ENCODE measurements around the gene UPF2. TPM values are rescaled to one million over a fixed set of nuclear protein-coding genes. Genes with fewer than 3 reads are reported as not detected.

Gene UPF2
- total RNA-seq, 4 donors from 2014 or later = 23.7 to 27.3 (median 24.7) TPM

DNA sequence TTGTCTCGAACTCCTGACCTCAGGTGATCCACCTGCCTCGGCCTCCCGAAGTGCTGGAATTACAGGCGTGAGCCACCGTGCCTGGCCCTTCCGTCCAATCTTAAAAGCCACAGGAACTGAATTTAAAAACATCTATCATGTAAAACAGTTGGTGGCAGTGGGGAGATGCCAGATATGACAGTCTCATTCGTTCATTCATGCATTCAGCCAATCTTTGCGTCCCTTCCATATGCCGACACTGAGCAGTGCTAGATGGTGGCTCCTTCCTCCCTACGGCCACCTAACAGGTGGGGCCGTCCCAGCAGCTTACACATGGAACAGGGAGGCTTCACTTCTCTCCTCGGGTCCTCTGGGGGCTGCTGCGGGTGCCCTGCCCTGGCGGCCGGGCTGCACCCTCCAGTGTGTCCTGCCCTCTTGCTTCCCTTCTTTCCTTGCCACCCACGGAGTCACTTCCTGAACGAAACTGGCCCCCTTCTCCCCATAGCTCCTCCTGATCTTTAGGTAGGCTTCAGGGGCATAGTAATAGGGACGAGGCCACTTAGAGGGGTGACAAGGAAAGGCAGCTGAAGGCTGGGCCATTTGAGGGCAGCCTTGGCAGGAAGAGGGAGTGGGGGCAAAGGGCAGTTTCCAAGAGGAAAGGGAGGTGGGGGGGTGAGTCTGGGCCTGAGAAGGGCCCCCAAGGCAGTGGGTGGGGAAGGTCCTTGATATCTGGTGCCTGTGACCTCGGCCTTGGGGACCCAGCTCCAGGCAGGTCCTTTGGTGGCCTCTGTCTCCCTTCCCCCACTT, 165.6 kb downstream of the UPF2 start:
- 92 to 95% methylated on average over 19 of the region's 19 CpGs for WGBS, 2 donors
- no peaks in the 10 kb centered on the region for H3K27me3 ChIP-seq
- peak overlapping the region in 2 of 4 donors; percentile 42 to 83 for H3K27ac ChIP-seq
- no peaks in the 10 kb centered on the region for H3K9me3 ChIP-seq
- no peak overlapping the region for H3K4me3 ChIP-seq
- H3K4me1 ChIP-seq = peaks cover 0 to 44% (median 23%) of the 10 kb centered on the region in 4 donors
- DNase-seq (ENCODE audit: low spot score in 2 of 2) = no peak
- H3K36me3 ChIP-seq = no peaks in the 10 kb centered on the region
- TF ChIP-seq EP300 (IDR thresholded peaks at IDR 0.05) = no peak
- TF ChIP-seq, protein P1, sequence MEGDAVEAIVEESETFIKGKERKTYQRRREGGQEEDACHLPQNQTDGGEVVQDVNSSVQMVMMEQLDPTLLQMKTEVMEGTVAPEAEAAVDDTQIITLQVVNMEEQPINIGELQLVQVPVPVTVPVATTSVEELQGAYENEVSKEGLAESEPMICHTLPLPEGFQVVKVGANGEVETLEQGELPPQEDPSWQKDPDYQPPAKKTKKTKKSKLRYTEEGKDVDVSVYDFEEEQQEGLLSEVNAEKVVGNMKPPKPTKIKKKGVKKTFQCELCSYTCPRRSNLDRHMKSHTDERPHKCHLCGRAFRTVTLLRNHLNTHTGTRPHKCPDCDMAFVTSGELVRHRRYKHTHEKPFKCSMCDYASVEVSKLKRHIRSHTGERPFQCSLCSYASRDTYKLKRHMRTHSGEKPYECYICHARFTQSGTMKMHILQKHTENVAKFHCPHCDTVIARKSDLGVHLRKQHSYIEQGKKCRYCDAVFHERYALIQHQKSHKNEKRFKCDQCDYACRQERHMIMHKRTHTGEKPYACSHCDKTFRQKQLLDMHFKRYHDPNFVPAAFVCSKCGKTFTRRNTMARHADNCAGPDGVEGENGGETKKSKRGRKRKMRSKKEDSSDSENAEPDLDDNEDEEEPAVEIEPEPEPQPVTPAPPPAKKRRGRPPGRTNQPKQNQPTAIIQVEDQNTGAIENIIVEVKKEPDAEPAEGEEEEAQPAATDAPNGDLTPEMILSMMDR (IDR thresholded peaks at IDR 0.05) = no peak
- TF ChIP-seq POLR2A (IDR thresholded peaks at IDR 0.05) = no peak

DNA sequence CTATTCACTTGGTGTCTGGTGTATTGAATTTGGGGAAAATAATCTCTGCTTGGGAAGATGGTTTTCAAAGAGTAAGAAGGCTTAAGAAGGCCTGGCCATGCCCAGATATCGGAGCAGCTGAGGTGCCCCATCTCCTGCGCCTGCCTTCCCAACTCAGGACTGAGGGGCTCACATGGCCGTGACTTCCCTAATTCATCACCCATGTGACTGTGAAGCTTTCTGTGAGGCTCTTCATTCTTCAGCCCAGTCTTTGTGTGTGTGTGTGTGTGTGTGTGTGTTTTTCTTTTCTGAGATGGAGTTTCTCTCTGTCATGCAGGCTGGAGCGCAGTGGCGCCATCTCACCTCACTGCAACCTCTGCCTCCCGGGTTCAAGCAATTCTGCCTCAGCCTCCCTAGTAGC, 166.3 kb downstream of the UPF2 start:
- Histone ChIP-seq H3K36me3 (no peaks in the 10 kb centered on the region), H3K27ac (peak overlapping the region in 3 of 4 donors; percentile 24 to 83 (median 73)), H3K9me3 (no peaks in the 10 kb centered on the region), H3K4me1 (peaks cover 0 to 38% (median 23%) of the 10 kb centered on the region in 4 donors), H3K27me3 (no peaks in the 10 kb centered on the region), H3K4me3 (no peak overlapping the region)
- DNase-seq (ENCODE audit: low spot score in 2 of 2) = no peak
- 87 to 92% methylated on average over 6 of the region's 6 CpGs for WGBS, 2 donors
- TF ChIP-seq EP300 (IDR thresholded peaks at IDR 0.05) = no peak
- TF ChIP-seq, protein P1 (IDR thresholded peaks at IDR 0.05) = no peak
- no peak for TF ChIP-seq POLR2A (IDR thresholded peaks at IDR 0.05)

DNA sequence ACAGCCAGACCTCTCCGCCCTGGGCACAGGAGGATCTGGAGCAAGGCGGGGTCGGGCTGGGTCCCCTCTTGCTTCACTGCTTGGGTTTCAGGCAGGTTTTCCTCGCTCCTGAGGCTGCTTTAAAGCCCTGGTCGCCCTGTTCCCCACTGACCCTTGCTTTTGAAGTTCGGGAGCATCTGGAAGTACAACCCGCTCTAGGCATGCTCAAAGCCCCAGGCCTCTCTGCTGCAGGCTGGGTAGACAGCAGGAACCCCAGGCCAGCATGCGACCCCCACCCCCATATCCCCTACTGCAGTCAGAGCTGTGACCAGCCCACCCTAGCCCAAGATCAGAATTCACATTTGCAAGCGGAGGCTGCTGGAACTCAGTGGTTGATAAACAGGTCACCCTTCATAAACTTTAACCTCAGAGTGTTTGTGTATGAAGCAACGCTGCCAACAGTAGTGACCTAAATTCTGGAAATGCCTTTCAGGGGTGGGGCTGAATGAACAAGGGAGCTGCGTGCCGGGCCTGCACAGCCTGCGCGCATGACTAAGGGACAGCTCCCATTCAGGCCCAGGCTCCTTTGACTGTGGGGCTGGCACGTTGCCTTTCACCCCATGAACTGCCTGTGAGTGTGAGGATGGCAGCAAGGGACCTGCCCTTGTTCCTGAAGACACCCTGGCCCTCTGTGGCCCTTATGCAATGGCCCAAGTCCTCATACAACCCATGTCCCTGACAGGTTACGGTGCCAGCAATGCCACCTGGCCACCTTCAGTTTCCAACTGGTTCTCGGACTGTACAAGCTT, 166.9 kb downstream of the UPF2 start:
- no peaks in the 10 kb centered on the region for H3K9me3 ChIP-seq
- no peaks in the 10 kb centered on the region for H3K36me3 ChIP-seq
- H3K27me3 ChIP-seq = no peaks in the 10 kb centered on the region
- no peak overlapping the region for H3K4me3 ChIP-seq
- TF ChIP-seq EP300 (IDR thresholded peaks at IDR 0.05) (peak; percentile 16 to 77), POLR2A (IDR thresholded peaks at IDR 0.05) (no peak)
- TF ChIP-seq, protein P1 (IDR thresholded peaks at IDR 0.05) = no peak
- DNase-seq (ENCODE audit: low spot score in 2 of 2) = peak; percentile 72
- peak overlapping the region; percentile 24 to 83 (median 53) for H3K27ac ChIP-seq
- 39 to 43% methylated on average over 13 to 17 of the region's 17 CpGs for WGBS, 2 donors
- H3K4me1 ChIP-seq = peaks cover 0 to 42% (median 23%) of the 10 kb centered on the region in 4 donors

DNA sequence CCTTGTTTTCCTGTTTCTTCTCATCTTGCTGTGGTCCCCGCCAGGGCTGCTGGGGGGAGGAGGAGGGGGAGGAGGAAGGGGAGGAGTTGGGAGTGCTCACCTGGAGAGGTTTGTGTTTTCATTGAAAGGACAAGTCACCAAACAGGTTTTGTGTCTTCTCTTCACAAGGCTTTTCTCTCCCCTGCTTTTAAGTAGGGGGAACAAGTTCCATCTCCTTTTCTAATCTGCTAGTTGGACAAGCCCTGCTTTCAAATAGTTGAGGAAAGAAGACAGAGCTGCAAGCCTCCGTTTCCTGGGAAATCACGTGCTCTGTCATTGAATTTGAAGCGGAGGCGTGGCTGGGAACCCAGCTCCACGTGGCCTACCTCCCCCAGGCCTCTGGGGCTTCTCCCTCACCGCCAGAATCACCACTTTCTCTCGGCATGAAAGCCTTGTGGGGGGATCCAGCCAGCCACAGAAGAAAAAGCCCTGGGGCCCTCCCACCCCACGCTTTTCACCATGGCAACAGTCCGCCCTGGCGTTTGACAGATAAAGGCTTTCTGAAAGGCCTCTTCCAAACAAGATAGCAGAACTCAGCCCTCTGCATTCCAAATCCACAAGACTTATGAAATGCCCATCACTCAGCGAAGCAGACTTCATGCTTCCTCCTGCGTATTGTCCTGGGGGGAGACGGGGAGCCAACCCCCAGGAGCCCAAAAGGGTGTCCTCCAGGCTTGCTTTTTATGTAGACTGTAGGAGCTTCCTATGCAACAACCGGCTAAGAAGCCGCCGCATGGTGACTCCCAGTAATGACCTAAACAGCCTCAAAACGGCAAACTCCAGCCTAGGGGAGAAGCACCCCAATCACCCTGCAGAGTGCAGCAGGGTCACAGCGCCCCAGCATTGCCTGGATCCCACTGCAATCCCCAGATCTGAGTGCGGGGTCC, 167.8 kb downstream of the UPF2 start:
- 19 to 25% methylated on average over 19 to 20 of the region's 20 CpGs for WGBS, 2 donors
- H3K9me3 ChIP-seq = no peaks in the 10 kb centered on the region
- peaks cover 0 to 49% (median 26%) of the 10 kb centered on the region in 4 donors for H3K4me1 ChIP-seq
- no peaks in the 10 kb centered on the region for H3K27me3 ChIP-seq
- H3K4me3 ChIP-seq = no peak overlapping the region
- peak overlapping the region; percentile 24 to 83 (median 53) for H3K27ac ChIP-seq
- peaks cover 0 to 8% (median 0%) of the 10 kb centered on the region in 3 donors for H3K36me3 ChIP-seq
- TF ChIP-seq, protein P1 (IDR thresholded peaks at IDR 0.05) = peak in 1 of 5 experiments; percentile 16
- TF ChIP-seq POLR2A (IDR thresholded peaks at IDR 0.05) (no peak), EP300 (IDR thresholded peaks at IDR 0.05) (peak in 1 of 2 donors; percentile 28)
- DNase-seq (ENCODE audit: low spot score in 2 of 2) = no peak
